ENCODE results near the gene RALGPS2. TPM values are rescaled to one million over a fixed set of nuclear protein-coding genes. Genes with fewer than 3 reads are reported as not detected.
A peak's percentile ranks its signal among the peaks of the same experiment; 100 is the strongest.

The RALGPS2 gene
- total RNA-seq, 1 experiment from 2014 or later, result 238 TPM

GRCh38 chr1:178871551-178872320 is 146.7 kb downstream of the RALGPS2 start:
- H3K27ac ChIP-seq (ENCODE audit: low read length), result peak overlapping the region; percentile 40
- H2AFZ ChIP-seq (ENCODE audit: low read length), result no peak overlapping the region
- no peak overlapping the region for H3K4me2 ChIP-seq (ENCODE audit: low read depth, low read length, poor library complexity, severe bottlenecking)
- H4K20me1 ChIP-seq (ENCODE audit: insufficient read depth, low read depth, low read length), result no peaks in the 10 kb centered on the region
- H3K9me2 ChIP-seq (replicated peaks; ENCODE audit: insufficient read depth, low read length), result no peaks in the 10 kb centered on the region
- H3K9ac ChIP-seq (ENCODE audit: low read length), result no peak overlapping the region
- no peaks in the 10 kb centered on the region for H3K27me3 ChIP-seq (ENCODE audit: low read length)
- H3K36me3 ChIP-seq (ENCODE audit: insufficient read depth, low read length), result peaks cover 49% of the 10 kb centered on the region; the same call in 1 of the 2 replicates
- peaks cover 55% of the 10 kb centered on the region for H3K79me2 ChIP-seq (ENCODE audit: low read length)
- H3K4me1 ChIP-seq (ENCODE audit: low read length), result peaks cover 25% of the 10 kb centered on the region
- DNase-seq, result no peak
- H3K9me3 ChIP-seq (ENCODE audit: low read length), result no peaks in the 10 kb centered on the region
- H3K4me3 ChIP-seq (ENCODE audit: low read length), result no peak overlapping the region

- DNase-seq, result no peak
- H3K9me3 ChIP-seq (ENCODE audit: low read length), result no peaks in the 10 kb centered on the region
- no peak overlapping the region for H3K27ac ChIP-seq (ENCODE audit: low read length)
- no peaks in the 10 kb centered on the region for H3K27me3 ChIP-seq (ENCODE audit: low read length)
- H3K9ac ChIP-seq (ENCODE audit: low read length), result no peak overlapping the region
- H2AFZ ChIP-seq (ENCODE audit: low read length), result no peak overlapping the region
- H3K36me3 ChIP-seq (ENCODE audit: insufficient read depth, low read length), result peaks cover 57% of the 10 kb centered on the region; the same call in 1 of the 2 replicates
- no peaks in the 10 kb centered on the region for H4K20me1 ChIP-seq (ENCODE audit: insufficient read depth, low read depth, low read length)
- H3K9me2 ChIP-seq (replicated peaks; ENCODE audit: insufficient read depth, low read length), result no peaks in the 10 kb centered on the region
- no peak overlapping the region for H3K4me3 ChIP-seq (ENCODE audit: low read length)
- H3K79me2 ChIP-seq (ENCODE audit: low read length), result peaks cover 36% of the 10 kb centered on the region
- no peak overlapping the region for H3K4me2 ChIP-seq (ENCODE audit: low read depth, low read length, poor library complexity, severe bottlenecking)
- H3K4me1 ChIP-seq (ENCODE audit: low read length), result peaks cover 10% of the 10 kb centered on the region; the same call in 1 of the 2 replicates
Measured at GRCh38 chr1:178874966-178875365, 149.9 kb downstream of the RALGPS2 start.

DNA sequence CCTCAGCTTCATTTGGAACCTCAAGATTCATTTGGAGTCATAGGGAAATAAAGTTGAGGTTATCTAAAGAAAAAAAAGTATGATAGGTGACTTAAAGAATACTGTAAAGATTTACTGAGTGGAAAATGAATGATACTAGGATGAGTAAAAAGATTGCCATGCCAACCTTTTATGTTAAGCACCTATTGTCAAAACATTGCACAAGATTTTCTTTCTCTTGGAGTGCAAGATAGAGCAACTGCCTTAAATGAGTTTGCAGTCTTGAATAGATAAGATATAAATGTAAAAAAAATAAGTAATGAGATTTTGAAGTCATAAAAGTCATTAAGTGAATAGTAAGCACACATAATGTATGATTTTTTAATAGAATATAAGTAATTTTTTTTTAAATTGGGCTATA is 150.9 kb downstream of the RALGPS2 start:
- Histone ChIP-seq H3K36me3 (ENCODE audit: insufficient read depth, low read length) (peaks cover 57% of the 10 kb centered on the region), H3K79me2 (ENCODE audit: low read length) (peaks cover 30% of the 10 kb centered on the region), H3K9me3 (ENCODE audit: low read length) (no peaks in the 10 kb centered on the region), H3K9me2 (replicated peaks; ENCODE audit: insufficient read depth, low read length) (no peaks in the 10 kb centered on the region), H4K20me1 (ENCODE audit: insufficient read depth, low read depth, low read length) (no peaks in the 10 kb centered on the region), H3K4me1 (ENCODE audit: low read length) (peaks cover 8% of the 10 kb centered on the region; the same call in 1 of the 2 replicates), H3K27me3 (ENCODE audit: low read length) (no peaks in the 10 kb centered on the region), H3K27ac (ENCODE audit: low read length) (no peak overlapping the region), H3K4me2 (ENCODE audit: low read depth, low read length, poor library complexity, severe bottlenecking) (no peak overlapping the region), H2AFZ (ENCODE audit: low read length) (no peak overlapping the region), H3K4me3 (ENCODE audit: low read length) (no peak overlapping the region), H3K9ac (ENCODE audit: low read length) (no peak overlapping the region)
- DNase-seq, result no peak

GRCh38 chr1:178877896-178878295 is 152.9 kb downstream of the RALGPS2 start:
- Histone ChIP-seq H3K9me3 (ENCODE audit: low read length) (no peaks in the 10 kb centered on the region), H3K4me1 (ENCODE audit: low read length) (peaks cover under 1% of the 10 kb centered on the region; the same call in 1 of the 2 replicates), H3K4me2 (ENCODE audit: low read depth, low read length, poor library complexity, severe bottlenecking) (no peak overlapping the region), H3K9me2 (replicated peaks; ENCODE audit: insufficient read depth, low read length) (no peaks in the 10 kb centered on the region), H3K9ac (ENCODE audit: low read length) (no peak overlapping the region), H3K79me2 (ENCODE audit: low read length) (peaks cover 21% of the 10 kb centered on the region), H3K27me3 (ENCODE audit: low read length) (no peaks in the 10 kb centered on the region), H4K20me1 (ENCODE audit: insufficient read depth, low read depth, low read length) (no peaks in the 10 kb centered on the region), H3K4me3 (ENCODE audit: low read length) (no peak overlapping the region), H2AFZ (ENCODE audit: low read length) (no peak overlapping the region), H3K36me3 (ENCODE audit: insufficient read depth, low read length) (peaks cover 54% of the 10 kb centered on the region), H3K27ac (ENCODE audit: low read length) (no peak overlapping the region)
- DNase-seq, result no peak

DNA sequence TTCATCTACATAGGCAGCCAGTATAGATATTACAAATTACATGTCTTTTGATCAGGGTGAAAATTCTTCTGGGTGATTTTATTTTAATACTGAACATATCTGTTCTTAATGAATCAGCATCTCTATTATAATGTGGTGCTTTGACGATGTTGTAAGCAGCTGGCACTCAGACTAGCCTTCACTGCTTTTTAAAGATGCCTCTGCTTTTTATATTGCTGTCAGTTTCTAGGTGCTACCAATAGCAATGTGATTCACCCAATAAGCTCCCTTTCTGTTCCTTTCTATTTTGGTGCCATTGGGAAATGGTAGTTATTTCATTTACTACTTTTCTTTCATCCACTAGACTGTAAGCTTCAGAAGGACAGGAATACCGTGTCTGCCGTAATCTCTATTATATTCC is 156.9 kb downstream of the RALGPS2 start:
- no peaks in the 10 kb centered on the region for H4K20me1 ChIP-seq (ENCODE audit: insufficient read depth, low read depth, low read length)
- H3K4me2 ChIP-seq (ENCODE audit: low read depth, low read length, poor library complexity, severe bottlenecking), result no peak overlapping the region
- no peak overlapping the region for H3K9ac ChIP-seq (ENCODE audit: low read length)
- H2AFZ ChIP-seq (ENCODE audit: low read length), result no peak overlapping the region
- H3K9me3 ChIP-seq (ENCODE audit: low read length), result no peaks in the 10 kb centered on the region
- peaks cover 12% of the 10 kb centered on the region for H3K4me1 ChIP-seq (ENCODE audit: low read length)
- H3K27ac ChIP-seq (ENCODE audit: low read length), result no peak overlapping the region
- H3K27me3 ChIP-seq (ENCODE audit: low read length), result no peaks in the 10 kb centered on the region
- no peak for DNase-seq
- peaks cover 80% of the 10 kb centered on the region for H3K36me3 ChIP-seq (ENCODE audit: insufficient read depth, low read length)
- H3K79me2 ChIP-seq (ENCODE audit: low read length), result peaks cover 27% of the 10 kb centered on the region; the same call in 1 of the 2 replicates
- H3K4me3 ChIP-seq (ENCODE audit: low read length), result no peak overlapping the region
- H3K9me2 ChIP-seq (replicated peaks; ENCODE audit: insufficient read depth, low read length), result no peaks in the 10 kb centered on the region

DNA sequence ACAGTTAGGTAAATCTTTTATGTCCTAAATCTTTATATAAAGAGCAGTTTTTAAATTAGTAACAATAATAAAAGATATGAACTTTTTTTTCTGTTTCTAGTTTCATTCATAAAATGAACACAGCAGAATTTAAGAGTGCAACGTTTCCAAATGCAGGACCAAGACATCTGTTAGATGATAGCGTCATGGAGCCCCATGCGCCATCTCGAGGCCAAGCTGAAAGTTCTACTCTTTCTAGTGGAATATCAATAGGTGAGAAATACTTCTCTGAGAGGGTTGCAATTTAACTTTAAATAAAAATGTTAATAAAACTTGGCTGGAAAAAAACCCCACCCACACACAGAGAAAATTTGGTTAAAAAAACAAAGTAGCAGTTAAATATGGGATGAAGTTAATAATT is 160.8 kb downstream of the RALGPS2 start:
- no peak for DNase-seq
- Histone ChIP-seq H3K27me3 (ENCODE audit: low read length) (no peaks in the 10 kb centered on the region), H3K4me1 (ENCODE audit: low read length) (peaks cover 12% of the 10 kb centered on the region), H3K79me2 (ENCODE audit: low read length) (peaks cover 38% of the 10 kb centered on the region), H2AFZ (ENCODE audit: low read length) (no peak overlapping the region), H3K9me3 (ENCODE audit: low read length) (no peaks in the 10 kb centered on the region), H3K9ac (ENCODE audit: low read length) (no peak overlapping the region), H3K36me3 (ENCODE audit: insufficient read depth, low read length) (peaks cover 90% of the 10 kb centered on the region), H3K9me2 (replicated peaks; ENCODE audit: insufficient read depth, low read length) (no peaks in the 10 kb centered on the region), H3K4me2 (ENCODE audit: low read depth, low read length, poor library complexity, severe bottlenecking) (no peak overlapping the region), H4K20me1 (ENCODE audit: insufficient read depth, low read depth, low read length) (no peaks in the 10 kb centered on the region), H3K4me3 (ENCODE audit: low read length) (no peak overlapping the region), H3K27ac (ENCODE audit: low read length) (no peak overlapping the region)

- no peak for DNase-seq
- Histone ChIP-seq H3K9ac (ENCODE audit: low read length) (no peak overlapping the region), H3K9me3 (ENCODE audit: low read length) (no peaks in the 10 kb centered on the region), H3K27me3 (ENCODE audit: low read length) (no peaks in the 10 kb centered on the region), H3K79me2 (ENCODE audit: low read length) (peaks cover 38% of the 10 kb centered on the region), H3K9me2 (replicated peaks; ENCODE audit: insufficient read depth, low read length) (no peaks in the 10 kb centered on the region), H3K4me3 (ENCODE audit: low read length) (no peak overlapping the region), H3K4me1 (ENCODE audit: low read length) (peaks cover 12% of the 10 kb centered on the region), H3K27ac (ENCODE audit: low read length) (no peak overlapping the region), H3K36me3 (ENCODE audit: insufficient read depth, low read length) (peaks cover 92% of the 10 kb centered on the region), H2AFZ (ENCODE audit: low read length) (no peak overlapping the region), H4K20me1 (ENCODE audit: insufficient read depth, low read depth, low read length) (no peaks in the 10 kb centered on the region), H3K4me2 (ENCODE audit: low read depth, low read length, poor library complexity, severe bottlenecking) (no peak overlapping the region)
Measured at GRCh38 chr1:178886551-178886950, 161.5 kb downstream of the RALGPS2 start.

DNA sequence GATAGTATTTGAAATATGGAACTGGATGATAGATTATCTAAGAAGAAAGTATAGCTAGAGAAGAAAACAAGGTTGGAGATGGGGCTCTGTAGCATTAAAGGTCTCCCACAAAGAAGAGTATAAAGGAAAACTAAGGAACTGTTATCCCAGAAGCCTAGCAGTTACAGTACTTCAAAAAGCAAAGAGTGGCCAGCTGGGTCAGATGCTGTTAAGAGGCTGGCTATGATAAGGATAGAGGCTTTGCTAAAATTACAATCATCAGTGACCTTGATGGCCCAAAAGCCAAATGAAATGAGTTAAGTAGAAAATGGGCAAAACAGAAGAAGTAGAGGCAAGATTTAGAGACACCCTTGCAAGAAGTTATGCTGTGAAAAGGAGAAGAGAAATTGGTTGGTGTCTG is 170.9 kb downstream of the RALGPS2 start:
- H3K9ac ChIP-seq (ENCODE audit: low read length), result no peak overlapping the region
- no peak overlapping the region for H3K4me2 ChIP-seq (ENCODE audit: low read depth, low read length, poor library complexity, severe bottlenecking)
- no peak for DNase-seq
- H3K9me2 ChIP-seq (replicated peaks; ENCODE audit: insufficient read depth, low read length), result no peaks in the 10 kb centered on the region
- no peak overlapping the region for H2AFZ ChIP-seq (ENCODE audit: low read length)
- H3K4me3 ChIP-seq (ENCODE audit: low read length), result no peak overlapping the region
- no peaks in the 10 kb centered on the region for H3K27me3 ChIP-seq (ENCODE audit: low read length)
- peaks cover 82% of the 10 kb centered on the region for H3K36me3 ChIP-seq (ENCODE audit: insufficient read depth, low read length)
- H4K20me1 ChIP-seq (ENCODE audit: insufficient read depth, low read depth, low read length), result no peaks in the 10 kb centered on the region
- H3K79me2 ChIP-seq (ENCODE audit: low read length), result peaks cover 27% of the 10 kb centered on the region
- no peaks in the 10 kb centered on the region for H3K4me1 ChIP-seq (ENCODE audit: low read length)
- no peaks in the 10 kb centered on the region for H3K9me3 ChIP-seq (ENCODE audit: low read length)
- no peak overlapping the region for H3K27ac ChIP-seq (ENCODE audit: low read length)
